H9 (cell line): ENCODE data around the gene AP2M1. TPM values are rescaled to one million over a fixed set of nuclear protein-coding genes. Genes with fewer than 3 reads are reported as not detected.

Experiments
- DNase-seq: peaks from one replicate; pipeline ENCODE4 v3.0.0-alpha.2; 2017
- H2AFZ ChIP-seq: one replicate; pipeline ENCODE4 v1.6.1; 2013; ENCODE audit warnings: mild to moderate bottlenecking, low read length, control low read depth, moderate library complexity
- H2AK5ac ChIP-seq: 2 replicates; pipeline ENCODE4 v1.6.1; 2013; ENCODE audit warnings: low read length, control low read depth, mixed read lengths; ENCODE audit not compliant: insufficient read length
- H2BK120ac ChIP-seq: one replicate; pipeline ENCODE4 v1.6.1; 2013; ENCODE audit warnings: low read depth, mild to moderate bottlenecking, low read length, control low read depth, inconsistent platforms; ENCODE audit not compliant: poor library complexity, severe bottlenecking
- H2BK12ac ChIP-seq: 2 replicates; pipeline ENCODE4 v1.6.1; 2013; ENCODE audit warnings: low read length, control low read depth, mixed read lengths, low read depth; ENCODE audit not compliant: insufficient read length
- H2BK15ac ChIP-seq: 2 replicates; pipeline ENCODE4 v1.6.1; 2013; ENCODE audit warnings: low read depth, low read length, control low read depth
- H2BK20ac ChIP-seq: one replicate; pipeline ENCODE4 v1.6.1; 2013; ENCODE audit warnings: low read depth, mild to moderate bottlenecking, low read length, control low read depth, inconsistent platforms; ENCODE audit not compliant: poor library complexity, severe bottlenecking
- H2BK5ac ChIP-seq: 2 replicates; pipeline ENCODE4 v1.6.1; 2013; ENCODE audit warnings: low read length, control low read depth, mixed read lengths; ENCODE audit not compliant: insufficient read length
- H3K14ac ChIP-seq: 2 replicates; pipeline ENCODE4 v1.6.1; 2013; ENCODE audit warnings: low read length, control low read depth; ENCODE audit not compliant: insufficient read depth
- H3K18ac ChIP-seq: 2 replicates; pipeline ENCODE4 v1.6.1; 2013; ENCODE audit warnings: low read depth, mild to moderate bottlenecking, mixed read lengths, low read length, control low read depth; ENCODE audit not compliant: insufficient read length
- H3K23ac ChIP-seq: 2 replicates; pipeline ENCODE4 v1.6.1; 2013; ENCODE audit warnings: low read length, control low read depth, mixed read lengths, low read depth; ENCODE audit not compliant: insufficient read length
- H3K23me2 ChIP-seq: 2 replicates; pipeline ENCODE4 v1.6.1; 2013; ENCODE audit warnings: low read depth, mild to moderate bottlenecking, mixed read lengths, low read length, control low read depth; ENCODE audit not compliant: insufficient read length, poor library complexity, severe bottlenecking
- H3K27ac ChIP-seq: 2 replicates; pipeline ENCODE4 v1.5.1; 2013; ENCODE audit warnings: low read length, control low read depth, mixed read lengths, low read depth; ENCODE audit not compliant: insufficient read length
- H3K27me3 ChIP-seq: 2 replicates; pipeline ENCODE4 v1.6.1; 2013; ENCODE audit warnings: low read length, control low read depth, inconsistent platforms; ENCODE audit not compliant: insufficient read depth
- H3K4ac ChIP-seq: 2 replicates; pipeline ENCODE4 v1.6.1; 2013; ENCODE audit warnings: low read depth, mild to moderate bottlenecking, control low read depth, inconsistent platforms, low read length, moderate library complexity
- H3K4me1 ChIP-seq: 2 replicates; pipeline ENCODE4 v1.6.1; 2013; ENCODE audit warnings: low read length, control low read depth, inconsistent platforms; ENCODE audit not compliant: insufficient read depth
- H3K4me2 ChIP-seq: 2 replicates; pipeline ENCODE4 v1.6.1; 2013; ENCODE audit warnings: low read length, control low read depth, mixed read lengths; ENCODE audit not compliant: insufficient read length, insufficient read depth
- H3K56ac ChIP-seq: 2 replicates; pipeline ENCODE4 v1.6.1; 2013; ENCODE audit warnings: low read depth, mild to moderate bottlenecking, mixed read lengths, low read length, control low read depth; ENCODE audit not compliant: insufficient read length
- H3K79me1 ChIP-seq: 2 replicates; pipeline ENCODE4 v1.6.1; 2013; ENCODE audit warnings: low read depth, mild to moderate bottlenecking, moderate library complexity, low read length, control low read depth, inconsistent platforms; ENCODE audit not compliant: insufficient read depth, poor library complexity, severe bottlenecking
- H3K79me2 ChIP-seq: 2 replicates; pipeline ENCODE4 v1.6.1; 2013; ENCODE audit warnings: low read length, control low read depth, inconsistent platforms; ENCODE audit not compliant: insufficient read depth
- H3K9ac ChIP-seq: 2 replicates; pipeline ENCODE4 v1.6.1; 2013; ENCODE audit warnings: low read length, control low read depth, mixed read lengths; ENCODE audit not compliant: insufficient read length; ENCODE audit errors: extremely low read depth
- H3K9me3 ChIP-seq: one replicate; pipeline ENCODE4 v1.6.1; 2013; ENCODE audit warnings: low read depth, low read length, inconsistent platforms; ENCODE audit not compliant: control insufficient read depth
- H3T11ph ChIP-seq: one replicate; pipeline ENCODE4 v1.6.1; 2013; ENCODE audit warnings: mild to moderate bottlenecking, low read length, control low read depth, inconsistent platforms
- H4K20me1 ChIP-seq: one replicate; pipeline ENCODE4 v1.6.1; 2013; ENCODE audit not compliant: control insufficient read depth, insufficient read length, insufficient read depth
- H4K5ac ChIP-seq: 2 replicates; pipeline ENCODE4 v1.6.1; 2013; ENCODE audit warnings: low read depth, mild to moderate bottlenecking, mixed read lengths, low read length, control low read depth; ENCODE audit not compliant: insufficient read length
- H4K8ac ChIP-seq: replicated peaks from 2 replicates; pipeline ENCODE4 v1.6.1; 2013; ENCODE audit warnings: low read length, control low read depth, mixed read lengths, low read depth; ENCODE audit not compliant: insufficient read length
- H4K91ac ChIP-seq: 2 replicates; pipeline ENCODE4 v1.6.1; 2013; ENCODE audit warnings: low read depth, mild to moderate bottlenecking, moderate library complexity, mixed read lengths, low read length, control low read depth; ENCODE audit not compliant: insufficient read length
- H3K27ac Mint-ChIP-seq, 3 experiments: 2 replicates in 2 of 3; 3 replicates in 1 of 3; pipeline ENCODE4 v1.8.0; 2020 to 2021; ENCODE audit warnings: mixed read lengths in 3 of 3, mild to moderate bottlenecking in 1 of 3, moderate library complexity in 1 of 3
- H3K27me3 Mint-ChIP-seq: 2 replicates; pipeline ENCODE4 v1.8.0; 2021; ENCODE audit warnings: low read depth, mild to moderate bottlenecking, moderate library complexity, mixed read lengths
- H3K36me3 Mint-ChIP-seq, 3 experiments: 2 replicates in 2 of 3; 3 replicates in 1 of 3; pipeline ENCODE4 v1.8.0; 2020 to 2021; ENCODE audit warnings: low read depth in 3 of 3, mixed read lengths in 3 of 3; ENCODE audit not compliant: insufficient read depth in 1 of 3
- H3K4me1 Mint-ChIP-seq, 2 experiments: 2 replicates each; pipeline ENCODE4 v1.8.0; 2020; ENCODE audit warnings: mixed read lengths in 2 of 2
- H3K4me3 Mint-ChIP-seq, 2 experiments: 2 replicates in 1 of 2; 3 replicates in 1 of 2; pipeline ENCODE4 v1.8.0; 2020 to 2021; ENCODE audit warnings: mild to moderate bottlenecking in 2 of 2, mixed read lengths in 2 of 2, moderate library complexity in 1 of 2
- H3K9me3 Mint-ChIP-seq, 2 experiments: 2 replicates in 1 of 2; 3 replicates in 1 of 2; pipeline ENCODE4 v1.8.0; 2020; ENCODE audit warnings: mild to moderate bottlenecking in 2 of 2, mixed read lengths in 2 of 2, moderate library complexity in 1 of 2
- WGBS: extraction: QIAGEN DNeasy Blood & Tissue Kit; methylation state at CpG from one replicate; pipeline ENCODE4 v1.1.7; 2013; ENCODE audit warnings: missing lambda C conversion rate, low lambda C conversion rate, mixed read lengths; ENCODE audit not compliant: insufficient read length; ENCODE audit errors: extremely low coverage; 5-methylcytosine and 5-hydroxymethylcytosine counted together
- total RNA-seq: library from RNA; stranded (reverse); gene quantifications from 2 replicates; pipeline ENCODE4 v1.2.1, GENCODE V29; 2021
- TF ChIP-seq, protein P1 (sequence below): fragments of 200-600 bp; sonication (generic); conservative IDR thresholded peaks from 3 replicates; pipeline ENCODE4 v1.8.0; 2021; ENCODE audit warnings: antibody characterized with exemption, mild to moderate bottlenecking

The AP2M1 gene
- total RNA-seq, 1 experiment from 2014 or later = 443 TPM

DNA sequence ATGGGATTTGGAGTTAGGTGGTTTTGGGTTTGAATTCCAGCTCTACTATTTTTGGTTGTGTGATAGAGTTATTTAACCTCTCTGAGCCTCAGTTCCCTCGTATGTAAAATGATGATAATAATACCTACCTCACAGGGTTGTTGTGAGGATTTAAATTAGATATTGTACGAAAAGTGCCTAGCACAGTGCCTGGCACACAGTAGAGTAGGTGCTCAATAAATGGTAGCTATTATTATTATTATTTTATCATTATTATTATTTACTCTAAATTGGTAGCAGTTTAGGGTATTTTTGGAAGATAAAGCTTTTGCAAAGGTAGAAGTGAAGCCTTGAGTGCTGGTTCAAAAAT, 1.3 kb upstream of the AP2M1 start:
- H3K9me3 Mint-ChIP-seq = no peaks in the 10 kb centered on the region
- H3K36me3 Mint-ChIP-seq = peaks cover 21 to 57% (median 44%) of the 10 kb centered on the region in 3 experiments
- H2BK20ac ChIP-seq = no peak overlapping the region
- no peak overlapping the region for H2AFZ ChIP-seq
- H3K18ac ChIP-seq = no peak overlapping the region
- no peak overlapping the region for H4K8ac ChIP-seq
- H2BK15ac ChIP-seq = no peak overlapping the region
- H2BK12ac ChIP-seq = no peak overlapping the region
- H3K9ac ChIP-seq = no peak overlapping the region
- H3K79me1 ChIP-seq = peaks cover 7% of the 10 kb centered on the region
- H3K56ac ChIP-seq = no peak overlapping the region
- H3T11ph ChIP-seq = no peak overlapping the region
- H3K27me3 Mint-ChIP-seq = no peaks in the 10 kb centered on the region
- H3K23me2 ChIP-seq = peaks cover 16% of the 10 kb centered on the region
- H3K27ac ChIP-seq = no peak overlapping the region
- no peaks in the 10 kb centered on the region; the same call in 1 of the 2 replicates for H3K4me1 ChIP-seq
- H2AK5ac ChIP-seq = no peak overlapping the region
- peak overlapping the region in 1 of 3 experiments; percentile 83; a peak in 1 of 7 replicates for H3K27ac Mint-ChIP-seq
- H3K23ac ChIP-seq = no peak overlapping the region
- H3K9me3 ChIP-seq = no peaks in the 10 kb centered on the region
- no peak overlapping the region for H2BK5ac ChIP-seq
- no peak overlapping the region for H2BK120ac ChIP-seq
- no peak overlapping the region for H3K4me3 Mint-ChIP-seq
- no peak overlapping the region for H3K4me2 ChIP-seq
- H3K79me2 ChIP-seq = peaks cover 9% of the 10 kb centered on the region; the same call in 1 of the 2 replicates
- no peak overlapping the region for H3K14ac ChIP-seq
- H4K5ac ChIP-seq = no peak overlapping the region
- WGBS = no CpG with 5 or more reads among the region's 2 CpGs
- TF ChIP-seq, protein P1, sequence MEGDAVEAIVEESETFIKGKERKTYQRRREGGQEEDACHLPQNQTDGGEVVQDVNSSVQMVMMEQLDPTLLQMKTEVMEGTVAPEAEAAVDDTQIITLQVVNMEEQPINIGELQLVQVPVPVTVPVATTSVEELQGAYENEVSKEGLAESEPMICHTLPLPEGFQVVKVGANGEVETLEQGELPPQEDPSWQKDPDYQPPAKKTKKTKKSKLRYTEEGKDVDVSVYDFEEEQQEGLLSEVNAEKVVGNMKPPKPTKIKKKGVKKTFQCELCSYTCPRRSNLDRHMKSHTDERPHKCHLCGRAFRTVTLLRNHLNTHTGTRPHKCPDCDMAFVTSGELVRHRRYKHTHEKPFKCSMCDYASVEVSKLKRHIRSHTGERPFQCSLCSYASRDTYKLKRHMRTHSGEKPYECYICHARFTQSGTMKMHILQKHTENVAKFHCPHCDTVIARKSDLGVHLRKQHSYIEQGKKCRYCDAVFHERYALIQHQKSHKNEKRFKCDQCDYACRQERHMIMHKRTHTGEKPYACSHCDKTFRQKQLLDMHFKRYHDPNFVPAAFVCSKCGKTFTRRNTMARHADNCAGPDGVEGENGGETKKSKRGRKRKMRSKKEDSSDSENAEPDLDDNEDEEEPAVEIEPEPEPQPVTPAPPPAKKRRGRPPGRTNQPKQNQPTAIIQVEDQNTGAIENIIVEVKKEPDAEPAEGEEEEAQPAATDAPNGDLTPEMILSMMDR = no peak
- H3K4me1 Mint-ChIP-seq = peaks cover 23 to 31% of the 10 kb centered on the region in 2 experiments
- peaks cover 3% of the 10 kb centered on the region for H4K20me1 ChIP-seq
- H3K4ac ChIP-seq = no peak overlapping the region
- H3K27me3 ChIP-seq = no peaks in the 10 kb centered on the region
- H4K91ac ChIP-seq = no peak overlapping the region
- no peak for DNase-seq
